Common myeloid progenitor, CD34-positive (primary cell): Measurements from ENCODE around the gene VAPB.

Experiments
- CTCF ChIA-PET: fragments of 350-600 bp; sonication (Branson Sonifier 250); formaldehyde crosslinking; loops from one replicate; lab custom pipeline; 2021; ENCODE audit warnings: antibody characterized with exemption; lab: Charles Lee
- POLR2A ChIA-PET: fragments of 350-600 bp; sonication (Branson Sonifier 250); formaldehyde crosslinking; loops from one replicate; lab custom pipeline; 2021; ENCODE audit warnings: antibody characterized with exemption; lab: Charles Lee
- DNase-seq, 3 donors: peaks; one replicate each; pipeline versions ENCODE4 v3.0.0 to v3.0.0-alpha.2; 2013
- H3K27ac ChIP-seq, 2 experiments: 1 replicate in 1 of 2; 2 replicates in 1 of 2; pipeline ENCODE4 v1.7.0; 2013; ENCODE audit warnings: inconsistent platforms in 2 of 2, low read length in 2 of 2, mild to moderate bottlenecking in 2 of 2, low read depth in 1 of 2, moderate library complexity in 1 of 2; ENCODE audit not compliant: severe bottlenecking in 2 of 2, insufficient read depth in 1 of 2, poor library complexity in 1 of 2
- H3K27me3 ChIP-seq, 5 experiments: replicated peaks in 2 of 5; 1 replicate in 3 of 5; 2 replicates in 2 of 5; pipeline versions ENCODE4 v1.6.1 to v1.7.0; 2013; ENCODE audit warnings: low read length in 4 of 5, mild to moderate bottlenecking in 2 of 5, moderate library complexity in 2 of 5, inconsistent platforms in 1 of 5; ENCODE audit not compliant: insufficient read depth in 5 of 5, control insufficient read depth in 4 of 5
- H3K36me3 ChIP-seq, 4 experiments: 1 replicate in 2 of 4; 2 replicates in 2 of 4; pipeline versions ENCODE4 v1.6.1 to v1.7.0; 2013; ENCODE audit warnings: low read length in 3 of 4, control low read depth in 1 of 4, mild to moderate bottlenecking in 1 of 4; ENCODE audit not compliant: control insufficient read depth in 4 of 4, insufficient read depth in 4 of 4
- H3K4me1 ChIP-seq, 4 experiments: 1 replicate in 3 of 4; 2 replicates in 1 of 4; pipeline versions ENCODE4 v1.6.1 to v1.7.1; 2013; ENCODE audit warnings: low read length in 3 of 4, mild to moderate bottlenecking in 3 of 4, control low read depth in 1 of 4, inconsistent platforms in 1 of 4, moderate library complexity in 1 of 4; ENCODE audit not compliant: control insufficient read depth in 4 of 4, insufficient read depth in 4 of 4; ENCODE audit errors: control extremely low read depth in 1 of 4
- H3K4me3 ChIP-seq, 7 experiments: 1 replicate in 4 of 7; 2 replicates in 3 of 7; pipeline versions ENCODE4 v1.5.1 to v1.7.0; 2013; ENCODE audit warnings: mild to moderate bottlenecking in 7 of 7, low read length in 6 of 7, moderate library complexity in 6 of 7, inconsistent platforms in 2 of 7, low read depth in 2 of 7, control low read depth in 1 of 7; ENCODE audit not compliant: insufficient read depth in 4 of 7, control insufficient read depth in 1 of 7; ENCODE audit errors: extremely low read depth in 1 of 7
- H3K9me3 ChIP-seq, 5 experiments: 1 replicate in 4 of 5; 2 replicates in 1 of 5; pipeline versions ENCODE4 v1.6.1 to v1.7.1; 2013; ENCODE audit warnings: low read length in 4 of 5, mild to moderate bottlenecking in 2 of 5, inconsistent platforms in 1 of 5, low read depth in 1 of 5, moderate library complexity in 1 of 5; ENCODE audit not compliant: control insufficient read depth in 4 of 5, insufficient read depth in 2 of 5; ENCODE audit errors: control extremely low read depth in 1 of 5
- WGBS: methylation state at CpG from one replicate; pipeline ENCODE4 v1.1.5; 2013; ENCODE audit not compliant: insufficient coverage; 5-methylcytosine and 5-hydroxymethylcytosine counted together

The VAPB gene

GRCh38 chr20:58467572-58468527 is 78.8 kb downstream of the VAPB start:
- no peak overlapping the region for H3K27ac ChIP-seq
- POLR2A ChIA-PET = no interaction called here
- no peaks in the 10 kb centered on the region for H3K4me1 ChIP-seq
- peaks cover 0 to 6% (median 0%) of the 10 kb centered on the region in 5 experiments for H3K9me3 ChIP-seq
- no peak overlapping the region for H3K4me3 ChIP-seq
- peaks cover 0 to 36% (median 4%) of the 10 kb centered on the region in 5 experiments for H3K27me3 ChIP-seq
- DNase-seq = no peak
- CTCF ChIA-PET = no interaction called here
- 90% methylated on average over 15 of the region's 28 CpGs for WGBS
- no peaks in the 10 kb centered on the region for H3K36me3 ChIP-seq

DNA sequence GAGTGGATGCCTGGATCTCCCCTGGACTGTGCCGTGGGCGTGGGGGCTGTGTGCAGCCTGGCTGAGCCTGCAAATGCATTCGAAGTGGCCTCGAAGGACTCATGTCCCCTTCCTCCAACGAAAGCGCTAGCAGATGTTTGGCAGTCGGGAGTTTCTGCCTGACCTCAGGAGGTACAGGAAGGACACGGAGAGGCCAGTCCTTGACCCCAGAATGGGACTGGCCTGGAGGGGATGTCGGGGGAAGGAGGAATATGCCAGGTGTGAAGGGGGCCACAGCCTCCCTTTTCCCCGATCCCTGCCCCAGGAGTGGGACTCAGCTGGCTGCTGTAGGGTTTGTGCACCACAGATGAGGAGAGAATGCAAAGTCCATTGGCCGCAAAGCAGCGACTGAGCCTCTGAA is 80.6 kb downstream of the VAPB start:
- CTCF ChIA-PET = no interaction called here
- H3K4me1 ChIP-seq = no peaks in the 10 kb centered on the region

GRCh38 chr20:58470336-58471192 is 81.5 kb downstream of the VAPB start:
- Histone ChIP-seq H3K4me1 (no peaks in the 10 kb centered on the region), H3K36me3 (no peaks in the 10 kb centered on the region), H3K27ac (no peak overlapping the region), H3K4me3 (no peak overlapping the region), H3K9me3 (no peaks in the 10 kb centered on the region), H3K27me3 (peaks cover 0 to 27% (median 4%) of the 10 kb centered on the region in 5 experiments)
- no peak for DNase-seq
- POLR2A ChIA-PET = no interaction called here
- CTCF ChIA-PET = interaction anchor here (0.6 kb wide), 1 partner anchor 1926 kb away, joined by 3 read pairs; no protein-coding TSS in a partner anchor
- 98% methylated on average over 17 of the region's 19 CpGs for WGBS

More for the DNA sequence above, 80.6 kb downstream of the VAPB start:
- Histone ChIP-seq H3K27ac (no peak overlapping the region), H3K27me3 (peaks cover 0 to 34% (median 4%) of the 10 kb centered on the region in 5 experiments), H3K4me3 (no peak overlapping the region), H3K36me3 (no peaks in the 10 kb centered on the region), H3K9me3 (no peaks in the 10 kb centered on the region)
- POLR2A ChIA-PET = no interaction called here
- 95% methylated on average over 12 of the region's 12 CpGs for WGBS
- no peak for DNase-seq

DNA sequence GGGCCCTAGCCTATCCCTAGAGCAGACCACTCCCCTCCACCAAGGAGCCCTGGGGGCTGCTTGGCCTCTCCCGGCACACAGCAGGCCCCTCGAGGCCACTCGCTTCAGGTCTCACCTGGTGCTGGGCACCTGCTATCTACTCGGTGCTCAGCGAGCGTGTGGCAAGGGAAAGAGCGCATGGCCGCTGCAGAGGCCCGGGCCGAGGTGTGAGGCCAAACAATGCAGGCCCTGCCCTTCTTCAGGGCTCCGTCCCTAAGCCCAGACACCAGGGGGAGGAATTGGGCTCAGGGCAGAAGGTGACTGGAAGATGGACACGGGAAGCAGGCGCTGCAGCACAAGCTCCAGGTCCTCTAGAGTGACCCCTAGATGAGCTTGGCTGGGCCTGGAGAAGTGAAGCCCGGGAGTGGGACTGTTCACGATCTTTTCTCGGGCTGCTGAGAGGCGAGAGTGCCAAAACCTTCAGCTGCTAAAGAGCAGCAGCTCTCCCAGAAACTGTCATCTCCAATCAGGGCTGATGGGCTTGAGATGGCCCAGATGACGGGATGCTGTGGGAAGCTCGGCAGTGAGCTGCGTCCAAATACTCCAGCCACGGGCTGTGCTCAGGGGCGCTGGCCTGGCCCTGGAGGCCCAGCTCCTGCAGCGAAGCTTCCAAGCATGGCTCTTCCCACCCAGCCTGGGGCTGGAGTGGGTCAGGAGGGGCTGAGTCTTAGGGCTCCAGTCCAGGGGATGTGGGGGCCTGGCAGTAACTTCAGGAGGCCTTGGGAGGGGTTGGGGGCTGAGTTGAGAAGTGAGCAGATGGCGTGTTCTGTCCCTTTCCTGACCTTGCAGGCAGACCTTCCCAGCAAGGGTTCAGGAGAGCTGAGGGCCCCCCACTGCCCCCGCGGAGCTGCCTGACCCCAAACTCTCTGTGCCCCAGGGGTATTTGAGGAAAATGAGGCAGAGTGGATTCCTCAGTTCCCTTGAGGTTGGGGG is 82.5 kb downstream of the VAPB start:
- DNase-seq = no peak
- peaks cover 0 to 19% (median 3%) of the 10 kb centered on the region in 5 experiments for H3K27me3 ChIP-seq
- POLR2A ChIA-PET = no interaction called here
- H3K36me3 ChIP-seq = no peaks in the 10 kb centered on the region
- H3K4me3 ChIP-seq = no peak overlapping the region
- CTCF ChIA-PET = no interaction called here
- no peaks in the 10 kb centered on the region for H3K4me1 ChIP-seq
- WGBS = 92% methylated on average over 19 of the region's 26 CpGs
- H3K9me3 ChIP-seq = no peaks in the 10 kb centered on the region
- no peak overlapping the region for H3K27ac ChIP-seq

GRCh38 chr20:58472273-58473018 is 83.4 kb downstream of the VAPB start:
- 94% methylated on average over 20 of the region's 20 CpGs for WGBS
- H3K9me3 ChIP-seq = peaks cover 0 to 4% (median 0%) of the 10 kb centered on the region in 5 experiments
- POLR2A ChIA-PET = no interaction called here

More at GRCh38 chr20:58472273-58473018, 83.4 kb downstream of the VAPB start:
- CTCF ChIA-PET = interaction anchor here (1.0 to 1.1 kb wide), 2 partner anchors 9 to 25 kb away, joined by 3 to 4 read pairs; no protein-coding TSS in a partner anchor
- Histone ChIP-seq H3K27ac (no peak overlapping the region), H3K27me3 (peaks cover 0 to 9% (median 6%) of the 10 kb centered on the region in 5 experiments), H3K4me3 (no peak overlapping the region), H3K36me3 (no peaks in the 10 kb centered on the region), H3K4me1 (no peaks in the 10 kb centered on the region)
- DNase-seq = no peak
